Measurements from ENCODE around the gene MAP3K6.
A peak's percentile ranks its signal among the peaks of the same experiment; 100 is the strongest.

MAP3K6 gene

GRCh38 chr1:27351541-27352107 is 15.1 kb downstream of the MAP3K6 start:
- DNase-seq = no peak

GRCh38 chr1:27350663-27351540 is 15.9 kb downstream of the MAP3K6 start:
- DNase-seq = no peak

GRCh38 chr1:27349784-27350662 is 16.7 kb downstream of the MAP3K6 start:
- peak; percentile 56 for DNase-seq

- peak; percentile 61 for DNase-seq
Observed at GRCh38 chr1:27348861-27349783, 17.6 kb downstream of the MAP3K6 start.

GRCh38 chr1:27346991-27347624 is 19.7 kb downstream of the MAP3K6 start:
- DNase-seq = no peak

- DNase-seq = no peak
Observed at GRCh38 chr1:27346357-27346756, 20.4 kb downstream of the MAP3K6 start.

GRCh38 chr1:27345272-27345671 is 21.5 kb downstream of the MAP3K6 start:
- DNase-seq = no peak

- no peak for DNase-seq
Observed at GRCh38 chr1:27343639-27344025, 23.1 kb downstream of the MAP3K6 start.

GRCh38 chr1:27342778-27343638 is 23.8 kb downstream of the MAP3K6 start:
- no peak for DNase-seq

- no peak for DNase-seq
Observed at GRCh38 chr1:27342391-27342777, 24.4 kb downstream of the MAP3K6 start.

- peak; percentile 58 for DNase-seq
Observed at GRCh38 chr1:27341525-27342252, 25.1 kb downstream of the MAP3K6 start, which contains the start of gene SYTL1. SYTL1 (plus strand) TSS chr1:27342022; CDS start chr1:27345335, 3,313 bp downstream.

- no peak for DNase-seq
Observed at GRCh38 chr1:27339213-27339612, 27.5 kb downstream of the MAP3K6 start.

GRCh38 chr1:27338751-27339150 is 28.0 kb downstream of the MAP3K6 start:
- no peak for DNase-seq

- DNase-seq = no peak
Observed at GRCh38 chr1:27336756-27337155, 30.0 kb downstream of the MAP3K6 start.

GRCh38 chr1:27335506-27336422 is 31.0 kb downstream of the MAP3K6 start:
- DNase-seq = no peak

GRCh38 chr1:27333717-27334279 is 33.0 kb downstream of the MAP3K6 start:
- DNase-seq = no peak

- DNase-seq = no peak
Observed at GRCh38 chr1:27332536-27333281, 34.1 kb downstream of the MAP3K6 start.

GRCh38 chr1:27331922-27332321 is 34.8 kb downstream of the MAP3K6 start:
- no peak for DNase-seq

All from NCI-H1436 (cell line).